BLaER1 treated with 17β-estradiol and CSF1 and Interleukin-3, amounts not matched to agents 10 nM and 100 nM (cell line): ENCODE measurements around the gene CNOT10.
"Not testable (repeated sequence)": the region's sequence is repeated elsewhere in the genome, so short reads cannot be mapped to it uniquely, and the experiment has no call there.

Experiments
- H3K27ac ChIP-seq, 11 experiments: shearing (Covaris generic); formaldehyde crosslinking; 2 replicates each; pipeline ENCODE4 v1.8.1; 2022
- H3K27me3 ChIP-seq, 11 experiments: shearing (Covaris generic); formaldehyde crosslinking; 2 replicates each; pipeline ENCODE4 v1.8.1; 2022
- H3K36me3 ChIP-seq, 11 experiments: shearing (Covaris generic); formaldehyde crosslinking; 2 replicates each; pipeline ENCODE4 v1.8.1; 2022
- H3K4me1 ChIP-seq, 10 experiments: shearing (Covaris generic); formaldehyde crosslinking; 2 replicates each; pipeline ENCODE4 v1.8.1; 2022
- H3K4me2 ChIP-seq, 11 experiments: shearing (Covaris generic); formaldehyde crosslinking; 2 replicates each; pipeline ENCODE4 v1.8.1; 2022
- H3K4me3 ChIP-seq, 10 experiments: shearing (Covaris generic); formaldehyde crosslinking; 2 replicates each; pipeline ENCODE4 v1.8.1; 2022
- H3K9ac ChIP-seq, 11 experiments: shearing (Covaris generic); formaldehyde crosslinking; 2 replicates each; pipeline ENCODE4 v1.8.1; 2022
- H3K9me3 ChIP-seq, 11 experiments: shearing (Covaris generic); formaldehyde crosslinking; replicated peaks in 1 of 11; 2 replicates each; pipeline ENCODE4 v1.8.1; 2022
- H4K20me1 ChIP-seq, 11 experiments: shearing (Covaris generic); formaldehyde crosslinking; 2 replicates each; pipeline ENCODE4 v1.8.1; 2022
- Cebpa-rat ChIP-seq, 11 experiments: shearing (Covaris generic); IDR thresholded peaks; 2 replicates each; pipeline ENCODE4 v1.8.1; 2022

The CNOT10 gene

DNA sequence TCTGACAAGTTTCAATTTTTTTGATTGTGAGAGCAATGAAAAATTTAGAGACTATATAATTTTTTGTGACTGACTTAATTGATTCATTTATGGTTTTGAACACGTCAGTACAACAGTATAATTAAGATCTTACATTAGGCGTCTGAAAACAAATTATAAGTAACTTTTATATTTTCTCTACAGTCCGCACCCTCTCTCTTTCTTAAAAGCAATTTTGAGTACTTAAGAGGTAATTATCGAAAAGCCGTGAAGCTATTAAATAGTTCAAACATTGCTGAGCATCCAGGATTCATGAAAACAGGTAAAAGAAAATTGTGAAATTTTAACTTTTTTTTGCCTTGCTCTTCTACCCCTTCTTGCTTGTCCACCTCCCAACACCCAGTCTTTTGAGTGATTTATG is 34.9 kb downstream of the CNOT10 start:
- no peaks in the 10 kb centered on the region for H3K4me1 ChIP-seq
- no peaks in the 10 kb centered on the region for H3K9me3 ChIP-seq
- H3K4me3 ChIP-seq, result no peak overlapping the region
- peaks cover 68 to 97% (median 86%) of the 10 kb centered on the region in 11 experiments for H3K36me3 ChIP-seq
- H3K9ac ChIP-seq, result no peak overlapping the region
- no peak for TF ChIP-seq Cebpa-rat (IDR thresholded peaks at IDR 0.05)
- no peak overlapping the region for H3K27ac ChIP-seq
- no peak overlapping the region for H3K4me2 ChIP-seq
- H4K20me1 ChIP-seq, result no peaks in the 10 kb centered on the region
- no peaks in the 10 kb centered on the region for H3K27me3 ChIP-seq

- H3K27ac ChIP-seq, result no peak overlapping the region
- H3K4me3 ChIP-seq, result no peak overlapping the region
- H4K20me1 ChIP-seq, result no peaks in the 10 kb centered on the region; a peak in 1 of 22 replicates
- no peaks in the 10 kb centered on the region for H3K27me3 ChIP-seq
- H3K4me2 ChIP-seq, result no peak overlapping the region
- peaks cover 62 to 98% (median 80%) of the 10 kb centered on the region in 11 experiments for H3K36me3 ChIP-seq
- no peaks in the 10 kb centered on the region for H3K9me3 ChIP-seq
- H3K9ac ChIP-seq, result no peak overlapping the region
- no peak for TF ChIP-seq Cebpa-rat (IDR thresholded peaks at IDR 0.05)
- no peaks in the 10 kb centered on the region for H3K4me1 ChIP-seq
Measured at GRCh38 chr3:32725721-32726120, 40.7 kb downstream of the CNOT10 start.

DNA sequence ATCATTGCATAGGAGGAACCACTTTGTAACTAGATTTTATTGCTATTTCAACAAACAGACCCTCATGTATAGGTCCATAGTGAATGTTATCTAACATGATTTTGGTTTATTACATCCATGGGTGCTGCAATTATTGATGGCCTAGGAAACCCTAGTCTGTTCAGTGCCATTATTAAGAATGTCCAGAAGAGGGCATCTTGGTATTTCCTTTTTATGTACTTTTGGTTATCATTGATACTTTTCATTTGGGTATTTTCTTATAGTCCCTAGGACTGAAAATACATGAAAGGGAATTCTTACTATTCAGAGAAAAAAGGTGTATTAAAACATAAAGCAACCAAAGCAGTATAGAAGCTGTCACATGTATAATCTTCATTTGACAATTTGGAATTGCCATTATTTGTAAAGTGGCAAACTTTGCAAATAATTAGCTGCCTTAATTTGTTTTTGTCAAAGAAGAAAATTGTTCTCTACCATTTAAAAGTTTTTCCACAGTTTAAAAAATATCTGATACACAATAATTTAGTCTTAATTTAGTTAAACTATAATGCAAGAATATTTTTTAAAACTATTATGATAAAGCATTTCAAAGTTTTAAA is 48.7 kb downstream of the CNOT10 start:
- Histone ChIP-seq H3K4me3 (no peak overlapping the region), H3K4me2 (no peak overlapping the region), H3K36me3 (peaks cover 53 to 84% (median 69%) of the 10 kb centered on the region in 11 experiments)

DNA sequence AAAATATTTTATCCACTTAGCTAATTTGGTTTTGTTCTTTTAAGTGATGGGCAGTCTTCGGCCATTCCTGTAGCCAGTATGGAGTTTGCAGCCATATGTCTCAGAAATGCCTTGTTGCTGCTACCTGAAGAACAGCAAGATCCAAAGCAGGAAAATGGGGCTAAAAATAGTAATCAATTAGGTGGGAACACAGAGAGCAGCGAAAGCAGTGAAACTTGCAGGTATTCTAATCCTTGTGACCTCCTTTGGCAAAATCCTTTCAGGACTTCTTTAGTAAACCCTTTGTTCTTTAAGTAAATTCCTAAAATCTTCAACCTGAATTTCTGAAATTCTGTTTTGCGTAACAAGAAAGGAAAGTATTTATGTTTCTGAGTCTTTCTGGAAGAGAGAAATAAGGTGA is 49.8 kb downstream of the CNOT10 start:
- Histone ChIP-seq H3K9me3 (no peaks in the 10 kb centered on the region), H3K4me2 (no peak overlapping the region), H3K4me1 (peaks cover 0 to 6% (median 0%) of the 10 kb centered on the region in 10 experiments; a peak in 1 of 20 replicates), H3K9ac (0 out of 22 replicates have a peak overlapping the region, but pooled peaks of 1 of the 11 experiments have one; percentile 5), H4K20me1 (peaks cover 0 to 7% (median 0%) of the 10 kb centered on the region in 11 experiments; a peak in 3 of 22 replicates), H3K27me3 (no peaks in the 10 kb centered on the region), H3K36me3 (peaks cover 55 to 84% (median 71%) of the 10 kb centered on the region in 11 experiments), H3K4me3 (no peak overlapping the region), H3K27ac (no peak overlapping the region)
- TF ChIP-seq Cebpa-rat (IDR thresholded peaks at IDR 0.05), result no peak

More for the DNA sequence above, 48.7 kb downstream of the CNOT10 start:
- Histone ChIP-seq H3K9ac (no peak overlapping the region), H4K20me1 (peaks cover 0 to 7% (median 0%) of the 10 kb centered on the region in 11 experiments; a peak in 3 of 22 replicates), H3K27ac (no peak overlapping the region), H3K27me3 (no peaks in the 10 kb centered on the region), H3K9me3 (no peaks in the 10 kb centered on the region), H3K4me1 (peaks cover 0 to 6% (median 0%) of the 10 kb centered on the region in 10 experiments; a peak in 1 of 20 replicates)
- no peak for TF ChIP-seq Cebpa-rat (IDR thresholded peaks at IDR 0.05)

DNA sequence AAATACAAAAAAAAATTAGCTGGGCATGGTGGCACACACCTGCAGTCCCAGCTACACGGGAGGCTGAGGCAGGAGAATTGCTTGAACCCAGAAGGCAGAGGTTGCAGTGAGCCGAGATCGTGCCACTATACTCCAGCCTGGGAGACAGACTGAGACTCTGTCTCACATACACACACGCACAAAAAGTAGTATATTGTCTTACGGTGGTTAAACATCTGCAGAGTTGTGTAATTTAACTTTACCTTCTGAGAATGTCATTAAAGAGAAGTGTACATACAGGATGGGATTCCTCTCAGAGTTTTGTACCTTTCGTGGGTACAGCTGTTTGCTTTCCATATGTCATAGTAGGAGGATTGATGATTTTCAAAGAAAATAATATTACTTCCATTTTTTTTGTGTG is 58.5 kb downstream of the CNOT10 start:
- not testable (repeated sequence) for H3K4me2 ChIP-seq, H3K27ac ChIP-seq, H3K27me3 ChIP-seq, H3K4me1 ChIP-seq, H3K4me3 ChIP-seq, H4K20me1 ChIP-seq, H3K9ac ChIP-seq, H3K9me3 ChIP-seq
- peaks cover 49 to 86% (median 64%) of the 10 kb centered on the region in 11 experiments for H3K36me3 ChIP-seq

DNA sequence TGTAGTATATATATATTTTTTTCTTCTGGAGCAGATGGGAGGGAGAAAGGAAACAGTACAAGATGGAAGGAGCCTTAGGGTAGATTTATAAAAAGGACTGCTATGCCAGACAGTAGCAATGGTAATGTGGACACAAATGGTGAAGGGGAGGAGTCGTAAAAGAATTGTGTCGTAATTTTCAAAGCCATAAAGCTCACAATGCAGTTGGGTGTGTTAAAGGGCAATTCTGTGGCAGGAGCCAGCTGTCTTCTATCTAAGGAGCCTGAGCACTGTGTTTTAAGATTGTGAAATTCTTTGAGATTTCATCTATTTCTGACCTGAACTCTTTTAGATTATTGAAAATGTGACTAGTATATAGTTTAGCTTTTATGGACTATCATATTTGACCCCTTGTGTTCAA is 58.9 kb downstream of the CNOT10 start:
- H3K9ac ChIP-seq, result no peak overlapping the region
- H3K4me2 ChIP-seq, result no peak overlapping the region
- H3K4me1 ChIP-seq, result no peaks in the 10 kb centered on the region
- no peaks in the 10 kb centered on the region for H4K20me1 ChIP-seq
- H3K27me3 ChIP-seq, result no peaks in the 10 kb centered on the region
- 0 out of 22 replicates have a peak, but pooled peaks of 2 of the 11 experiments have one; percentile 17 to 23 for TF ChIP-seq Cebpa-rat (IDR thresholded peaks at IDR 0.05)
- H3K36me3 ChIP-seq, result peaks cover 44 to 86% (median 60%) of the 10 kb centered on the region in 11 experiments
- H3K27ac ChIP-seq, result no peak overlapping the region; a peak in 1 of 22 replicates
- peaks cover 0 to 4% (median 0%) of the 10 kb centered on the region in 11 experiments; a peak in 2 of 22 replicates for H3K9me3 ChIP-seq
- H3K4me3 ChIP-seq, result no peak overlapping the region

DNA sequence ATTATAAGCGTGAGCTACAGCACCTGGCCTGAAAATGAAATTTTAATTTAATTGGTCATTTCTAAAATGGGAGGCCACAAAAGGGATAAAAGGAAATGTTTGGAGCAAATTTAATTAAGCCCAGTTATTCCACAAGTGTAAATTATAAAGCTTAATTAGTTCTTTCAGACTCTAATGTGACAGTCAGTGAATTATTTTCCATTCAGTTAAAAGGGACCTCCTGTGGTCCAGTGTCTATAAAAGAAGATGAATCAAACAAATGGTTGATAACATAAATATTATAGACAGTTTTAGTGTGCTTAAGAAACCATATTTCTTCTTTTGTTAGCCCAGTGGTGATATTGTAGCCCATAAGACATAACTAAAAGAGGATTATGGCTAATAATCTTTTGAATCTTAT is 66.4 kb downstream of the CNOT10 start:
- no peak for TF ChIP-seq Cebpa-rat (IDR thresholded peaks at IDR 0.05)
- Histone ChIP-seq H3K4me3 (no peak overlapping the region), H3K27ac (no peak overlapping the region), H3K9ac (no peak overlapping the region), H3K27me3 (no peaks in the 10 kb centered on the region), H4K20me1 (no peaks in the 10 kb centered on the region), H3K4me2 (no peak overlapping the region), H3K9me3 (no peaks in the 10 kb centered on the region), H3K4me1 (peaks cover 11 to 16% (median 12%) of the 10 kb centered on the region in 10 experiments), H3K36me3 (peaks cover 0 to 51% (median 32%) of the 10 kb centered on the region in 11 experiments; a peak in 18 of 22 replicates)

- Histone ChIP-seq H4K20me1 (no peaks in the 10 kb centered on the region), H3K36me3 (peaks cover 8 to 41% (median 25%) of the 10 kb centered on the region in 11 experiments; a peak in 20 of 22 replicates), H3K4me2 (peak overlapping the region; percentile 26 to 63 (median 49); a peak in 20 of 22 replicates), H3K27me3 (no peaks in the 10 kb centered on the region), H3K4me1 (peaks cover 40 to 53% (median 44%) of the 10 kb centered on the region in 10 experiments), H3K27ac (peak overlapping the region in 4 of 11 experiments; percentile 4 to 28 (median 10); a peak in 3 of 22 replicates), H3K4me3 (no peak overlapping the region), H3K9ac (peak overlapping the region in 1 of 11 experiments; percentile 7; a peak in 1 of 22 replicates), H3K9me3 (no peaks in the 10 kb centered on the region)
- TF ChIP-seq Cebpa-rat (IDR thresholded peaks at IDR 0.05), result no peak
Measured at GRCh38 chr3:32755761-32756160, 70.8 kb downstream of the CNOT10 start.

- Histone ChIP-seq H4K20me1 (no peaks in the 10 kb centered on the region), H3K4me1 (peaks cover 40 to 53% (median 44%) of the 10 kb centered on the region in 10 experiments), H3K27ac (peak overlapping the region in 10 of 11 experiments; percentile 38 to 74 (median 58); a peak in 21 of 22 replicates), H3K4me2 (peak overlapping the region; percentile 28 to 73 (median 52)), H3K9ac (peak overlapping the region in 5 of 11 experiments; percentile 23 to 57 (median 33); a peak in 6 of 22 replicates), H3K4me3 (peak overlapping the region in 1 of 10 experiments; percentile 31; a peak in 1 of 20 replicates), H3K36me3 (peaks cover 20 to 43% (median 33%) of the 10 kb centered on the region in 11 experiments), H3K27me3 (no peaks in the 10 kb centered on the region), H3K9me3 (no peaks in the 10 kb centered on the region)
- TF ChIP-seq Cebpa-rat (IDR thresholded peaks at IDR 0.05), result no peak
Measured at GRCh38 chr3:32757618-32758374, 72.8 kb downstream of the CNOT10 start.
